HEK293T (cell line): ENCODE results near the gene MIEN1.

Experiments
- FOXM1 ChIP-seq: fragments of 450-650 bp; IDR thresholded peaks from 2 replicates; pipeline ENCODE4 v1.6.1; 2017; ENCODE audit warnings: mild to moderate bottlenecking, borderline replicate concordance
- L3MBTL2 ChIP-seq: fragments of 450-650 bp; conservative IDR thresholded peaks from 2 replicates; pipeline ENCODE4 v1.6.1; 2016; ENCODE audit warnings: mild to moderate bottlenecking
- SUZ12 ChIP-seq: fragments of 450-650 bp; IDR thresholded peaks from 2 replicates; pipeline ENCODE4 v1.6.1; 2016; ENCODE audit warnings: mild to moderate bottlenecking
- TARDBP ChIP-seq: fragments of 450-650 bp; IDR thresholded peaks from 2 replicates; pipeline ENCODE4 v1.6.1; 2016

DNA sequence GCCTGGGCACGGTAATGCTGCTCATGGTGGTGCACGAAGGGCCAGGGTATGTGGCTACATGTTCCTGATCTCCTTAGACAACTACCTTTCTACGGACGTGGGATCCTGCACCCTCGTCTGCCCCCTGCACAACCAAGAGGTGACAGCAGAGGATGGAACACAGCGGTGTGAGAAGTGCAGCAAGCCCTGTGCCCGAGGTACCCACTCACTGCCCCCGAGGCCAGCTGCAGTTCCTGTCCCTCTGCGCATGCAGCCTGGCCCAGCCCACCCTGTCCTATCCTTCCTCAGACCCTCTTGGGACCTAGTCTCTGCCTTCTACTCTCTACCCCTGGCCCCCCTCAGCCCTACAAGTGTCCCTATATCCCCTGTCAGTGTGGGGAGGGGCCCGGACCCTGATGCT, 18.5 kb downstream of the MIEN1 start:
- TF ChIP-seq SUZ12 = no peak
- no peak for TF ChIP-seq L3MBTL2
- TF ChIP-seq TARDBP = no peak
- TF ChIP-seq FOXM1 = no peak
